Renal pelvis (tissue), 4 donors: ENCODE data around the gene TSHZ1. TPM values are rescaled to one million over a fixed set of nuclear protein-coding genes. Genes with fewer than 3 reads are reported as not detected.

ENCODE experiments used
- DNase-seq: peaks from one replicate; pipeline ENCODE4 v3.0.0-alpha.2; 2013
- polyA plus RNA-seq, 3 donors: library from polyadenylated mRNA; unstranded; fragments of 120-200 nt; gene quantifications; one replicate each; pipeline ENCODE4 v1.2.1, GENCODE V29; 2013; ENCODE audit not compliant: insufficient read length in 3 of 3

The TSHZ1 gene
- polyA plus RNA-seq, 3 donors = 32.5 to 35.6 (median 34.8) TPM

- DNase-seq = no peak
Measured at GRCh38 chr18:75205514-75206132, 5.0 kb upstream of the TSHZ1 start.

GRCh38 chr18:75206452-75207309, 3.9 kb upstream of the TSHZ1 start:
- DNase-seq = no peak

- DNase-seq = no peak
Measured at GRCh38 chr18:75207310-75208154, 3.1 kb upstream of the TSHZ1 start.

- DNase-seq = no peak
Measured at GRCh38 chr18:75208155-75208835, 2.3 kb upstream of the TSHZ1 start.

- DNase-seq = no peak
Measured at GRCh38 chr18:75208836-75209128, 1.8 kb upstream of the TSHZ1 start.

- DNase-seq = peak; percentile 88
Measured at GRCh38 chr18:75209129-75209950, 1.3 kb upstream of the TSHZ1 start, which contains the start of gene PTGR3. PTGR3 (minus strand) TSS chr18:75209139; CDS start chr18:75209058, 81 bp downstream.

GRCh38 chr18:75209951-75210258, 692 bp upstream of the TSHZ1 start:
- DNase-seq = no peak

- DNase-seq = no peak
Measured at GRCh38 chr18:75211002-75211621, 515 bp downstream of the TSHZ1 start.

- DNase-seq = no peak
Measured at GRCh38 chr18:75211626-75211952, 992 bp downstream of the TSHZ1 start.

- DNase-seq = no peak
Measured at GRCh38 chr18:75211953-75212750, 1.6 kb downstream of the TSHZ1 start.

- DNase-seq = no peak
Measured at GRCh38 chr18:75212751-75213090, 2.1 kb downstream of the TSHZ1 start.

- no peak for DNase-seq
Measured at GRCh38 chr18:75213611-75214331, 3.2 kb downstream of the TSHZ1 start.

GRCh38 chr18:75214332-75214690, 3.7 kb downstream of the TSHZ1 start:
- no peak for DNase-seq

GRCh38 chr18:75214766-75215510, 4.3 kb downstream of the TSHZ1 start:
- no peak for DNase-seq

- no peak for DNase-seq
Measured at GRCh38 chr18:75215663-75216062, 5.1 kb downstream of the TSHZ1 start.

GRCh38 chr18:75216212-75216910, 5.8 kb downstream of the TSHZ1 start:
- DNase-seq = no peak

GRCh38 chr18:75216911-75217689, 6.5 kb downstream of the TSHZ1 start:
- no peak for DNase-seq
